SU-DHL-6 (cell line): ENCODE results near the gene KY.

Experiments
- H2AFZ ChIP-seq: fragments of 200-600 bp; sonication (generic); 2 replicates; pipeline ENCODE4 v1.6.1; 2014; ENCODE audit warnings: low read depth, mild to moderate bottlenecking, moderate library complexity, mixed read lengths, antibody characterized with exemption, low read length; ENCODE audit not compliant: severe bottlenecking
- H3F3A ChIP-seq: fragments of 200-600 bp; shearing (Covaris generic); 2 replicates; pipeline ENCODE4 v1.6.0; 2016; ENCODE audit warnings: antibody characterized with exemption, mild to moderate bottlenecking; ENCODE audit not compliant: insufficient read depth
- H3K27ac ChIP-seq: fragments of 200-600 bp; sonication (generic); 2 replicates; pipeline ENCODE4 v1.5.1; 2016; ENCODE audit warnings: low read depth, mild to moderate bottlenecking, low read length, moderate library complexity, mixed read lengths
- H3K27me3 ChIP-seq: fragments of 200-600 bp; sonication (generic), shearing (Covaris generic); 2 replicates; pipeline ENCODE4 v1.6.0; 2014; ENCODE audit warnings: mild to moderate bottlenecking, low read length
- H3K36me3 ChIP-seq: fragments of 200-600 bp; sonication (generic); 2 replicates; pipeline ENCODE4 v1.6.1; 2014; ENCODE audit warnings: mild to moderate bottlenecking, low read length, mixed read lengths
- H3K4me2 ChIP-seq: fragments of 300-600, 200-600 bp; shearing (Covaris generic), sonication (generic); 2 replicates; pipeline ENCODE4 v1.6.0; 2014; ENCODE audit warnings: low read length, low read depth, mild to moderate bottlenecking; ENCODE audit not compliant: poor library complexity, severe bottlenecking
- H3K4me3 ChIP-seq: fragments of 200-600 bp; sonication (generic); 2 replicates; pipeline ENCODE4 v1.5.1; 2014; ENCODE audit warnings: antibody characterized with exemption, low read length, mild to moderate bottlenecking, mixed read lengths; ENCODE audit not compliant: insufficient read depth, poor library complexity, severe bottlenecking
- H3K79me2 ChIP-seq: fragments of 200-600 bp; sonication (generic); 2 replicates; pipeline ENCODE4 v1.6.1; 2014; ENCODE audit warnings: mild to moderate bottlenecking, low read length, moderate library complexity; ENCODE audit not compliant: insufficient read depth
- H3K9ac ChIP-seq: fragments of 200-600 bp; sonication (generic); 2 replicates; pipeline ENCODE4 v1.7.0; 2014; ENCODE audit warnings: mild to moderate bottlenecking, low read length
- H3K9me2 ChIP-seq: fragments of 200-600 bp; sonication (generic); replicated peaks from 2 replicates; pipeline ENCODE4 v1.6.1; 2014; ENCODE audit warnings: low read length; ENCODE audit not compliant: insufficient read depth
- H3K9me3 ChIP-seq: fragments of 200-600 bp; sonication (generic); 2 replicates; pipeline ENCODE4 v1.6.1; 2014; ENCODE audit warnings: low read length, mixed read lengths; ENCODE audit not compliant: insufficient read depth
- H4K20me1 ChIP-seq: fragments of 200-600 bp; sonication (generic); 2 replicates; pipeline ENCODE4 v1.6.1; 2014; ENCODE audit warnings: low read depth, mild to moderate bottlenecking, antibody characterized with exemption, low read length, moderate library complexity, mixed read lengths
- EZH2phosphoT487 ChIP-seq: fragments of 200-600 bp; sonication (generic), shearing (Covaris generic); conservative IDR thresholded peaks from 2 replicates; pipeline ENCODE4 v1.6.1; 2018; ENCODE audit warnings: mild to moderate bottlenecking, antibody characterized with exemption, low read length, moderate library complexity, mixed read lengths
- TF ChIP-seq, protein P1 (sequence below): fragments of 200-600 bp; sonication (generic); IDR thresholded peaks from one replicate; pipeline ENCODE4 v1.5.1; 2017; ENCODE audit warnings: antibody characterized with exemption, mild to moderate bottlenecking, low read length, moderate library complexity; ENCODE audit not compliant: insufficient read depth, poor library complexity, severe bottlenecking

KY gene

DNA sequence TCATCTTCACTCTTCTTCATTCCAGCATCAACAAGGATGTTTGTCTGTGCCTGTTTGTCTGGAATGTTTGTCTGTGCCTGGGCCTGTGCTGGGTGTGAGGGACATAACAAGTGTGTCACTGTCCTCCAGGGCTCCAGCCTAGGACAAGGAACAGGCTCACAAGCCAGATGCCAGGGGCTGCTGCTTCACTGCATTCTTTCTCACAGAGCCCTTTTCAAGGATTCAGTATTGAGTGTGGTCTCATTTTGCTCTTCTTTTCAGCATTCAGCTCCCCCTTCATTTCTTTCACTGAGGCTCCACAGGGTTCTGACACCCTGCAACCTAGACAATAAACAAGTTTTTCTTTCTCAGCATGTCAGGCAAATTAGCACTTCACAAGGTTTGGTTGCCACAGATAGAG is 43.6 kb upstream of the KY start:
- H3K4me2 ChIP-seq, result no peak overlapping the region
- H3K79me2 ChIP-seq, result no peaks in the 10 kb centered on the region
- no peaks in the 10 kb centered on the region for H3K27me3 ChIP-seq
- TF ChIP-seq EZH2phosphoT487, result no peak
- TF ChIP-seq, protein P1, sequence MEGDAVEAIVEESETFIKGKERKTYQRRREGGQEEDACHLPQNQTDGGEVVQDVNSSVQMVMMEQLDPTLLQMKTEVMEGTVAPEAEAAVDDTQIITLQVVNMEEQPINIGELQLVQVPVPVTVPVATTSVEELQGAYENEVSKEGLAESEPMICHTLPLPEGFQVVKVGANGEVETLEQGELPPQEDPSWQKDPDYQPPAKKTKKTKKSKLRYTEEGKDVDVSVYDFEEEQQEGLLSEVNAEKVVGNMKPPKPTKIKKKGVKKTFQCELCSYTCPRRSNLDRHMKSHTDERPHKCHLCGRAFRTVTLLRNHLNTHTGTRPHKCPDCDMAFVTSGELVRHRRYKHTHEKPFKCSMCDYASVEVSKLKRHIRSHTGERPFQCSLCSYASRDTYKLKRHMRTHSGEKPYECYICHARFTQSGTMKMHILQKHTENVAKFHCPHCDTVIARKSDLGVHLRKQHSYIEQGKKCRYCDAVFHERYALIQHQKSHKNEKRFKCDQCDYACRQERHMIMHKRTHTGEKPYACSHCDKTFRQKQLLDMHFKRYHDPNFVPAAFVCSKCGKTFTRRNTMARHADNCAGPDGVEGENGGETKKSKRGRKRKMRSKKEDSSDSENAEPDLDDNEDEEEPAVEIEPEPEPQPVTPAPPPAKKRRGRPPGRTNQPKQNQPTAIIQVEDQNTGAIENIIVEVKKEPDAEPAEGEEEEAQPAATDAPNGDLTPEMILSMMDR, result no peak
- no peaks in the 10 kb centered on the region for H3K36me3 ChIP-seq
- no peaks in the 10 kb centered on the region for H3K9me3 ChIP-seq
- H3K4me3 ChIP-seq, result no peak overlapping the region
- no peak overlapping the region for H3K9ac ChIP-seq
- no peaks in the 10 kb centered on the region for H4K20me1 ChIP-seq
- no peaks in the 10 kb centered on the region for H3F3A ChIP-seq
- no peak overlapping the region for H2AFZ ChIP-seq
- H3K9me2 ChIP-seq, result no peaks in the 10 kb centered on the region
- H3K27ac ChIP-seq, result no peak overlapping the region

DNA sequence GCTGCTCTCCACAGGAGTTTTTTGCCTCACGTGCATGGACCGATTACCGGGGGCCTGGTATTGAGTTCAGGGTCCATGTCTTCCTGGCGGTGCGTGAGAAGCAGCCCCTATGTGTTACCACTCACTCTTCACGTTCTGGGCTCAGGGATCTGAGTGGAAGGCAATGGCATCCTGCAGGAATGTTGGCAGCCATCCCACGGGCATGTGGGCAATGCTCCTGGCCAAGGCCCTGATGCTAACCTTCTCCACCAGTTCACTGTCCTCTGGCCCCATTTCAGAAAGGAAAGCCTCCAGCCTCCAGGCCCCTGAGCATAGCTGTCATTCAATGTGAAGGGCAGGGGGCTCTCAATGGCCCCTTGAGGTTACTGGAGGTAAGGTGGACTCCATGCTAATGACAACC is 43.0 kb upstream of the KY start:
- Histone ChIP-seq H3K4me3 (no peak overlapping the region), H2AFZ (no peak overlapping the region), H4K20me1 (no peaks in the 10 kb centered on the region), H3K9ac (no peak overlapping the region), H3K4me2 (no peak overlapping the region), H3K9me2 (no peaks in the 10 kb centered on the region), H3K36me3 (no peaks in the 10 kb centered on the region), H3K9me3 (no peaks in the 10 kb centered on the region), H3K27me3 (no peaks in the 10 kb centered on the region), H3F3A (no peaks in the 10 kb centered on the region), H3K79me2 (no peaks in the 10 kb centered on the region), H3K27ac (no peak overlapping the region)
- TF ChIP-seq EZH2phosphoT487, result no peak
- TF ChIP-seq, protein P1, result no peak

DNA sequence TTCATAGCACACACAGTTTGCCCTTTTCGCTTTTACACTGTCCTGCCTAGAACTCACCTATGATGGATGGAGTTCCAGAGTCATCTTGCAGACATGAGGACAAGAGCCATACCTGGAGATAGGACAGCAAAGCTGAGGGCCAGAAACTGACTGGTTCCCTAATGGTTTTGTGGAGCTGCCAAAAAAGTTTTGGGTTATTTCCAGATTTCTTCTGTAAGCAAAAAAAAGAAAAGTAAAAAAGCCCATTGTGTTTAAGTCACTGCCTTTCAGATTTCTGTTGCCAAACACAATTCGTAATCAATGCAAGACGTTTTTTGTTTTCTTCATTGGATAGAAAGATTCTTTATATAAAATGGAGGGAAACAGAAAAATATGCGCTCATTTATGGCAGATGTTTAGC is 42.4 kb upstream of the KY start:
- no peak overlapping the region for H3K4me3 ChIP-seq

More for the DNA sequence above, 42.4 kb upstream of the KY start:
- Histone ChIP-seq H3K27me3 (no peaks in the 10 kb centered on the region), H2AFZ (no peak overlapping the region), H3F3A (no peaks in the 10 kb centered on the region), H3K4me2 (no peak overlapping the region), H3K36me3 (no peaks in the 10 kb centered on the region), H3K9ac (no peak overlapping the region), H4K20me1 (no peaks in the 10 kb centered on the region), H3K79me2 (no peaks in the 10 kb centered on the region), H3K27ac (no peak overlapping the region), H3K9me2 (no peaks in the 10 kb centered on the region), H3K9me3 (no peaks in the 10 kb centered on the region)
- TF ChIP-seq EZH2phosphoT487, result no peak
- TF ChIP-seq, protein P1, result no peak
